ENCODE measurements around the gene DUSP7.

The DUSP7 gene

GRCh38 chr3:52056521-52056967, at the start of gene DUSP7:
Gene DUSP7, minus strand, starts transcription at chr3:52056571. Its CDS starts 205 bp downstream, at chr3:52056366.
- DNase-seq: peak; percentile 72

- no peak for DNase-seq
Measured at GRCh38 chr3:52104684-52105640, 48.6 kb upstream of the DUSP7 start.

GRCh38 chr3:52102934-52103333, 46.6 kb upstream of the DUSP7 start:
- no peak for DNase-seq

- no peak for DNase-seq
Measured at GRCh38 chr3:52099001-52099401, 42.6 kb upstream of the DUSP7 start.

GRCh38 chr3:52097851-52098507, 41.6 kb upstream of the DUSP7 start:
- no peak for DNase-seq

- no peak for DNase-seq
Measured at GRCh38 chr3:52095990-52096775, 39.8 kb upstream of the DUSP7 start.

- no peak for DNase-seq
Measured at GRCh38 chr3:52094571-52095485, 38.5 kb upstream of the DUSP7 start.

- DNase-seq: no peak
Measured at GRCh38 chr3:52093756-52094545, 37.6 kb upstream of the DUSP7 start.

- DNase-seq: no peak
Measured at GRCh38 chr3:52092891-52093290, 36.5 kb upstream of the DUSP7 start.

- no peak for DNase-seq
Measured at GRCh38 chr3:52092271-52092660, 35.9 kb upstream of the DUSP7 start.

GRCh38 chr3:52091586-52092270, 35.4 kb upstream of the DUSP7 start:
- no peak for DNase-seq

- DNase-seq: no peak
Measured at GRCh38 chr3:52090933-52091468, 34.6 kb upstream of the DUSP7 start.

GRCh38 chr3:52090131-52090932, 34.0 kb upstream of the DUSP7 start:
- no peak for DNase-seq

- no peak for DNase-seq
Measured at GRCh38 chr3:52089691-52090090, 33.3 kb upstream of the DUSP7 start.

- no peak for DNase-seq
Measured at GRCh38 chr3:52088445-52089367, 32.3 kb upstream of the DUSP7 start.

- no peak for DNase-seq
Measured at GRCh38 chr3:52087731-52088130, 31.4 kb upstream of the DUSP7 start.

GRCh38 chr3:52086976-52087663, 30.7 kb upstream of the DUSP7 start:
- DNase-seq: no peak

GRCh38 chr3:52086461-52086860, 30.1 kb upstream of the DUSP7 start:
- no peak for DNase-seq
